Glomerular endothelial cell (primary cell): ENCODE data around the gene TRABD2B. TPM values are rescaled to one million over a fixed set of nuclear protein-coding genes. Genes with fewer than 3 reads are reported as not detected.

Experiments
- DNase-seq: peaks from one replicate; pipeline ENCODE4 v3.0.0-alpha.2; 2011; ENCODE audit warnings: low read depth, low spot score; ENCODE audit errors: extremely low read depth
- total RNA-seq: library from RNA; depleted of rRNA; stranded (reverse); fragments of >200 nt; gene quantifications from 2 replicates; pipeline ENCODE4 v1.2.3, GENCODE V29; 2015

TRABD2B gene
- total RNA-seq, 1 donor from 2014 or later, result 0.06 TPM

GRCh38 chr1:47856996-47857395, 140.2 kb downstream of the TRABD2B start:
- no peak for DNase-seq

- no peak for DNase-seq
Measured at GRCh38 chr1:47855230-47855629, 142.0 kb downstream of the TRABD2B start.

GRCh38 chr1:47854552-47855144, 142.5 kb downstream of the TRABD2B start:
- DNase-seq, result no peak

- DNase-seq, result no peak
Measured at GRCh38 chr1:47853852-47854251, 143.3 kb downstream of the TRABD2B start.

GRCh38 chr1:47853059-47853458, 144.1 kb downstream of the TRABD2B start:
- no peak for DNase-seq

- DNase-seq, result no peak
Measured at GRCh38 chr1:47852006-47852718, 145.0 kb downstream of the TRABD2B start.

- no peak for DNase-seq
Measured at GRCh38 chr1:47850451-47850850, 146.7 kb downstream of the TRABD2B start.

- no peak for DNase-seq
Measured at GRCh38 chr1:47849591-47850261, 147.5 kb downstream of the TRABD2B start.

- no peak for DNase-seq
Measured at GRCh38 chr1:47849005-47849521, 148.1 kb downstream of the TRABD2B start.

- no peak for DNase-seq
Measured at GRCh38 chr1:47847763-47848162, 149.4 kb downstream of the TRABD2B start.

GRCh38 chr1:47844558-47844955, 152.6 kb downstream of the TRABD2B start:
- DNase-seq, result no peak

GRCh38 chr1:47843781-47844557, 153.2 kb downstream of the TRABD2B start:
- DNase-seq, result no peak

GRCh38 chr1:47843059-47843458, 154.1 kb downstream of the TRABD2B start:
- DNase-seq, result no peak

- DNase-seq, result no peak
Measured at GRCh38 chr1:47842228-47842919, 154.8 kb downstream of the TRABD2B start.

- no peak for DNase-seq
Measured at GRCh38 chr1:47841356-47841755, 155.8 kb downstream of the TRABD2B start.

- DNase-seq, result no peak
Measured at GRCh38 chr1:47840393-47841190, 156.6 kb downstream of the TRABD2B start.

GRCh38 chr1:47839433-47839760, 157.8 kb downstream of the TRABD2B start:
- no peak for DNase-seq

GRCh38 chr1:47838562-47839432, 158.4 kb downstream of the TRABD2B start:
- DNase-seq, result no peak
